Activated CD4-positive, alpha-beta T cell treated with anti-CD3 and anti-CD28 coated beads for 24 hours (primary cell): ENCODE measurements around the gene SELENOH.
A peak's percentile ranks its signal among the peaks of the same experiment; 100 is the strongest.
"Not testable (repeated sequence)": the region's sequence is repeated elsewhere in the genome, so short reads cannot be mapped to it uniquely, and the experiment has no call there.

Source experiments
- DNase-seq, 2 donors: peaks; one replicate each; pipeline ENCODE4 v3.0.0-alpha.2; 2020; ENCODE audit warnings: low read depth in 2 of 2

Gene SELENOH, protein sequence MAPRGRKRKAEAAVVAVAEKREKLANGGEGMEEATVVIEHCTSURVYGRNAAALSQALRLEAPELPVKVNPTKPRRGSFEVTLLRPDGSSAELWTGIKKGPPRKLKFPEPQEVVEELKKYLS

GRCh38 chr11:57741132-57742086 lies at the start of gene SELENOH:
Gene SELENOH (plus strand): TSS chr11:57741491. CDS start chr11:57741596, 105 bp downstream.
- DNase-seq, result peak; percentile 91 to 93

- DNase-seq, result no peak
These were observed 42.4 kb upstream of the SELENOH start for GRCh38 chr11:57698843-57699365.

GRCh38 chr11:57699813-57700212 lies 41.5 kb upstream of the SELENOH start:
- DNase-seq, result no peak

GRCh38 chr11:57700425-57700824 lies 40.9 kb upstream of the SELENOH start:
- DNase-seq, result no peak

- no peak for DNase-seq
These were observed 38.0 kb upstream of the SELENOH start for GRCh38 chr11:57703341-57703740.

DNA sequence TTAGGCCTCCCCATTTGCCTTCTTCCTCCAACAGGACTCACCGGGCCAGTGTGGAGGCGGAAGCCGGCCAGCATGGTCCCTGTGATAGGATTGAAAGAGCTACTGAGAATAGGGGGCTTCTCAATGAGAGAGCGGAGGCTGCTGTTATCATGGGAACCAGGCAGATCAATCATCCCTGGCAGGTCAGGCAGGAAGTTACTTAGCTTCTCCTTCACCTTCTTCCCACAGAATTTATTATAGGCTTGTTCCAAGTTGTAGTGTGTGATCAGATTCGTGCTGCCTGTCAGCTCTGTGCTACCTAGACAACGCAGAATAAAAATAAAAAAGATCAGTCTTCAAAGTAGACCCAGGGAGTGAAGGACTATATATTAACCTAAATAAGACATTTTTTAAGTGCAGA lies 36.4 kb upstream of the SELENOH start:
- no peak for DNase-seq

DNA sequence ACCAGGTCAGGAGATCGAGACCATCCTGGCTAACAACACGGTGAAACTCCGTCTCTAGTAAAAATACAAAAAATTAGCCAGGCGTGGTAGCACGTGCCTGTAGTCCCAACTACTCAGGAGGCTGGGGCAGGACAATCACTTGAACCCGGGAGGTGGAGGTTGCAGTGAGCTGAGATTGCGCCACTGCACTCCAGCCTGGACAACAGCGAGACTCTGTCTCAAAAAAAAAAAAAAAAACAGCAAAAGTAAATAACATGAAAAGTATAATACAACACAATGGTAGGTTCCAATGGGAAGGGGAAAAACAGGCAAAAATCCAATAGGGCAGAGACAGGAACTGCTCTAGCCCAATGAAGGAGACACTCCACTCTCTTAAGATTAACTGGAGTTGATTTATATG lies 35.9 kb upstream of the SELENOH start:
- DNase-seq, result not testable (repeated sequence)

- DNase-seq, result no peak
These were observed 31.4 kb upstream of the SELENOH start for GRCh38 chr11:57709802-57710367.

GRCh38 chr11:57711414-57712255 lies 29.7 kb upstream of the SELENOH start, which contains the start of gene MED19:
Gene MED19 (minus strand): TSS chr11:57712215. CDS start chr11:57712179, 36 bp downstream.
- peak; percentile 46 to 56 for DNase-seq

- peak; percentile 85 for DNase-seq
These were observed 28.8 kb upstream of the SELENOH start, which contains the start of gene TMX2 for GRCh38 chr11:57712256-57713150. Gene TMX2 (plus strand): TSS chr11:57712593. CDS start chr11:57712619, 26 bp downstream.

GRCh38 chr11:57713835-57714234 lies 27.5 kb upstream of the SELENOH start:
- DNase-seq, result no peak

DNA sequence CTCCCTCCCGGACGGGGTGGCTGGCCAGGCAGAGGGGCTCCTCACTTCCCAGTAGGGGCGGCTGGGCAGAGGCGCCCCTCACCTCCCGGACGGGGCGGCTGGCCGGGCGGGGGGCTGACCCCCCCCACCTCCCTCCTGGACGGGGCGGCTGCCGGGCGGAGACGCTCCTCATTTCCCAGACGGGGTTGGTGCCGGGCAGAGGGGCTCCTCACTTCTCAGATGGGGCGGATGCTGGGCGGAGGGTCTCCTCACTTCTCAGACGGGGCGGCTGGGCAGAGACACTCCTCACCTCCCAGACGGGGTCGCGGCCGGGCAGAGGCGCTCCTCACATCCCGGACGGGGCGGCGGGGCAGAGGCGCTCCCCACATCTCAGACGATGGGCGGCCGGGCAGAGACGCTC lies 24.6 kb upstream of the SELENOH start:
- DNase-seq, result not testable (repeated sequence)

DNA sequence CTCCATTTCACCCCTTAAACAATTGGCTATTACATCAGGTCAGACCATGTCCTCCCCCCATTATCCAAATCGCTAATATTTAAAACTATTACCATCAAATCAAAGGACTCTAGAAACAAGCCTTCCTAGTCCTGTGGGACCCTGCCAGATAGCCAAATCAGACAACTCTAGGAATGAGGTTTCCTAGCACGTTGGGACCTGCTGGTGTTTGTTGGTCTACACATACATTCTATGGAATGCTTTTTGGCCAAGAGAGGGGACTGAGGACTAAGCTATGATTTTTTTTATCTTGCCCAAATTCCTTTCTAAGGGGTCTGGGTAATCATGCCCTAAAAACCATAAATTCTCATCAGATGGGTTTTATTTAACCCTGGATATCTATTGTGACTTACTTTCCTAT lies 14.1 kb upstream of the SELENOH start:
- no peak for DNase-seq

- no peak for DNase-seq
These were observed 12.5 kb upstream of the SELENOH start for GRCh38 chr11:57728829-57729228.

DNA sequence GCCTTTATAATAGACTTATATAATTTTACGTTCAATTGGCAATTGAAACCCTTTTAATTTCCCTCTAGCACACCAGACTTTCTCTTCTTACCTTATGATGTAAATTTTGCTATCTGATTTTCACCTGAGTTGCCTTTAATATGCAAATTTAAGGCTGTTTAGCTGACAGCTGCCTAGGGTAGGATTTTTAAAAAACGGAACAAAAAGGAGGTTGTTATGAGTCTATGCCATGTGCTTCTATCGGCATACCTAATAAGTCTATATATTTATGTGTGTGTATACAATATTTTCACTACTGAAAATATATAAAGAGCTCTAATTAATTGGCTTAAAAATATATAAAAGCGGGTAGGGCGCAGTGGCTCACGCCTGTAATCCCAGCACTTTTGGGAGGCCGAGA lies 11.8 kb upstream of the SELENOH start:
- DNase-seq, result no peak

DNA sequence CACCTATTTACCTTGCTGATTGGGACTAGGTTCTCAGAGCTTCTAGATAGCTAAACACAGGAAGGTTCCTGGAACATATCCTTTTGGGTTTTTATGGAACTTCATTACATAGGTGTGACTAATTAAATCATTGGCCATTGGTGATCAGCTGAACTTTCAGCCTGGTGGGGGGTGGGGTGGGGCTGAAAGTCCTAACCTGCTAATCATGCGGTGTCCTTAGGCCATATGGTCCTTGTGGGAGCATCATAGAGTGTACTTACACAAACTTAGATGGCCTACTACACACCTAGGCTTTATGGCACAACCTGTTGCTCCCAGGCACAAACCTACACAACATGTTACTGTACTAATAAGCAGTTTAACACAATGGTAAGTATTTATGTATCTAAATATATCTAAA lies 8.6 kb upstream of the SELENOH start:
- no peak for DNase-seq

GRCh38 chr11:57735619-57736298 lies 5.5 kb upstream of the SELENOH start:
- no peak for DNase-seq

GRCh38 chr11:57742087-57742452 lies 779 bp downstream of the SELENOH start:
- no peak for DNase-seq

- no peak for DNase-seq
These were observed 3.1 kb downstream of the SELENOH start for GRCh38 chr11:57744357-57744756.

- DNase-seq, result no peak
These were observed 3.9 kb downstream of the SELENOH start for GRCh38 chr11:57745206-57745605.
